HG03457 (cell line): ENCODE results near the gene RPAIN.
"Not testable (repeated sequence)": the region's sequence is repeated elsewhere in the genome, so short reads cannot be mapped to it uniquely, and the experiment has no call there.

Source experiments
- ATAC-seq: cut with Tn5 transposase; IDR thresholded peaks from one replicate; pipeline ENCODE4 v1.9.1; 2021; ENCODE audit warnings: moderate number of reproducible peaks; ENCODE audit not compliant: unreplicated experiment

The RPAIN gene

DNA sequence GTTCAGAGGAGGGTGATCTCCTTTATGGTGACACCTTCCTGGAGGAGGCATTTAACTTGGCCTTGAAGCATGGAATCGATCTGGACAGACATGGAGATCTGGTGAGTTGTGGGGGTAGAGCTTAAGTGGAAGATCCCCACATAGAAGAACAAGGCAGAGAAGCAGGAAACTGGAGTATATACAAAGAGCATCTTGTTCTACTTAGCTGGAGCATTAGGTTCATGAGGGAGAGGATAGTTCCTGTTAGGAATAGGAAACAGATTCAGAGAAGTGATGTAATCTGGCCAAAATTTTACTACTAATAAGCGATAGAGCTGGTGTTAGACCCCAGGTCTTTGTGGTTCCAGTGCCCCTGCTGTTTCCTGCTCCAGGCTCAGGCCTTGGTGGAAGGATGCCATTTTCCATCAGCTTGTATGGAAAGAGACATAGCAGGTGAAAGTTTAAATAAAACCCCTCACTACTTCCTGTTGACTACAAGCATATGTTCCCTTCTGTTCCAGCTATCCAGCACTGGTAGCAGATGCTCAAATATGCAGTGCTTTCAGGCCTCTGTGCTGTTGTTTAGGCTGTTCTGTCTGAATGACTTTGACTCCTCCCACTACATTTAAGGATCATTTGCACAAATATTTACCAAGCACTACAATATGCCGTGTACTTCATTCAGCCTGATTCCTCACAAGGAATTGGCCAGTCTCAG, 9.4 kb downstream of the RPAIN start:
- no peak for ATAC-seq

DNA sequence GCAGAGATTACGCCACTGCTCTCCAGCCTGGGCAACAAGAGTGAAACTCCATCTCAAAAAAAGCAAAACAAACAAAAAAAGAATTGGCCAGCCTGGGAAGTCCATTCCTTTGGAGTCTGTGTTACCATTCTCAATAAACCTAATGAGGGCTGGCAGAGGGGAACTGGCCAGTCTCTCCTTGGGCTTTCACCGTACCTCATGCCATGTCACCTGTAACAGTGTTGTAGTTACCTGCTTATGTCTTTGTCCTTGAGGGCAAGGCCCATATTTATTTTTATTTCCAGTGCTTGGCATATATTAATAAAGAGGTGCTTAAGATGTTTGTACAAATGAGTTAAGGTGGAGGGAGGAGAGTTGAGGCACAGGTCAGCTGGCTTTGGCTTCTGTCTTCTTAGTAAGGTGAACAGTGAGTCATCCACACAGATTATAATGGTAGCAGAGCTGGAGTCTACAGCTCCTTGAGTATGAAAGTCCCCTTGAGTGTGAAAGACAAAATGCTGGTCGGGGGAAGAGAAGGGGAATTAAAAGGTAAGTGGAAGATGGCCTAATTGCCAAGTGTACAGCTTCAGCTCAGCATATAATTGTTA, 10.5 kb downstream of the RPAIN start:
- ATAC-seq: no peak

DNA sequence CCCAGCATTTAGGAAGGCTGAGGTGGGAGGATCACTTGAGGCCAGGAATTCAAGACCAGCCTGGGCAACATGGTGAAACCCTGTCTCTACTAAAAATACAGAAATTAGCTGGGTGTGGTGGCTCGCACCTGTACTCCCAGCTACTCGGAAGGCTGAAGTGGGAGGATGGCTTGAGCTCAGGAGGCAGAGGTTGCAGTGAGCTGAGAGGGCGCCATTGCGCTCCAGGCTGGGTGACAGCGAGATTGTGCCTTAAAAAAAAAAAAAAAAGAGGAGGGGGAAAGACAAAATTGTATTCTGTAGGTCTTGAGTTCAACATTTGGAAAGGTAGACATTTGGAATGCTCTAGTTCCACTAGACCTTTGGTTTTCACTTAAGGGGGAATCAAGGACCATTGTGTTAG, 11.3 kb downstream of the RPAIN start:
- not testable (repeated sequence) for ATAC-seq

DNA sequence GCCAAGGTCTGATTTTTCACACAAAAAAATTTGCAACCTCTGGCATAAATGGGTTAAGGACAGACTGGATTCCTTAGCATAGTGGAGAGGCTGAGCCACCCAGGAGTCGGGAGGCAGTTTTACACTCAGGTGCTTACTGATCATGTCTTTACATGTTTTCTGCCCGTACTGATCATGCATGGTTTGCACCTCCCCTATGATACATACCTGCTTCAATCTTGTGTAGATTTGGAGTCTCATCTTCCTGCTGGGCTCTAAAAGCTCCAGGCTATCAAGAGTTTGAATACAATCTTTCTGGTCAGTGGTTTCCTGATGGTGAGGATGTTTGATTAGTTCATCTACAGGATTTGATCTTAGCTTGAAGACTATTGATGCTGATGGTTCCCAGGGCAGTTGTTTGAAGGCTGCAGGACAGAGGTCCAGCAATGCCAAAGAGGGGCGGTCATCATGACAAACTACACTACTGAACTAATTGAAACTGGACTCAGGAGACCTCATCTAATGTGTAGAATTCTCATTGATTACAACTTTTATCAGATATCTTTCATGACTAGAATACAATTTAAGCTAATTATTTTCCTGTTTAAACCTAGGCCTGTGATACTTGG, 12.1 kb downstream of the RPAIN start:
- no peak for ATAC-seq

DNA sequence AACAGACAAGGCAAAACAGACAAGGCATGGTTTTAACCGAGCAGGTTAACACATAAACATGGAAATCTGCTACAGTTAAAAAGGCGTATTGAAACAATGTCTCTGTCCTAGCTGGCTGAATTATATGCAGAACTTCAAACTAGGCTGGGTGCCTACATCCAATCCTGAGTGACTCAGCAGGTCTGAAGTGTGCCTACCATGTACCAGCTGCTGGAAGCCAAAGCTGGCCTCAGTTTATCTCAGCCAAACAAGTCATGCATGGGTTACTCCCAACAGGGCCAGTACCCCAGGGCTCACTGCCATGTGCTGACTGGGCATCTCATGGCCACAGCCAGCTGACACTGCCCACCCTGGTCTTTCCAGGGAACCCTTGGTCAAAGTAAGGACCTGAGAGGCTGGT, 15.0 kb downstream of the RPAIN start:
- ATAC-seq: no peak

DNA sequence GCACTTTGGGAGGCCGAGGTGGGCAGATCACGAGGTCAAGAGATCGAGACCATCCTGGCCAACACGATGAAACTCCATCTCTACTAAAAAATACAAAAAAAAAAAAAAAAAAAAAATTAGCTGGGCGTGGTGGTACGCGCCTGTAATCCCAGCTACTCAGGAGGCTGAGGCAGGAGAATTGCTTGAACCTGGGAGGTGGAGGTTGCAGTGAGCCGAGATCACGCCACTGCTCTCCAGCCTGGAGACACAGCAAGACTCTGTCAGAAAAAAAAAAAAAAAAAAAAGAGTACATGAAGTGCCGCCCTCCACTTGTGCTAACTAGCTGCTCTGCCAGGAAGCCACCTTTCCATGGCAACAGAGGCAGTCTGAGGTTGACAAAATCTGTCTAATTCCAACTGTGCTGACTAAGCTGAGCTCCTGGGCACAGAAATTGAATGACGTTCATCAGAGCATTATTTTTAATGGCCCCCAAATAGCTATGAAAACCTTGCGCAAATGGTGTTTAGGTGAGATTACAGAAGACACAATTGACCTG, 15.9 kb downstream of the RPAIN start:
- ATAC-seq: not testable (repeated sequence)

DNA sequence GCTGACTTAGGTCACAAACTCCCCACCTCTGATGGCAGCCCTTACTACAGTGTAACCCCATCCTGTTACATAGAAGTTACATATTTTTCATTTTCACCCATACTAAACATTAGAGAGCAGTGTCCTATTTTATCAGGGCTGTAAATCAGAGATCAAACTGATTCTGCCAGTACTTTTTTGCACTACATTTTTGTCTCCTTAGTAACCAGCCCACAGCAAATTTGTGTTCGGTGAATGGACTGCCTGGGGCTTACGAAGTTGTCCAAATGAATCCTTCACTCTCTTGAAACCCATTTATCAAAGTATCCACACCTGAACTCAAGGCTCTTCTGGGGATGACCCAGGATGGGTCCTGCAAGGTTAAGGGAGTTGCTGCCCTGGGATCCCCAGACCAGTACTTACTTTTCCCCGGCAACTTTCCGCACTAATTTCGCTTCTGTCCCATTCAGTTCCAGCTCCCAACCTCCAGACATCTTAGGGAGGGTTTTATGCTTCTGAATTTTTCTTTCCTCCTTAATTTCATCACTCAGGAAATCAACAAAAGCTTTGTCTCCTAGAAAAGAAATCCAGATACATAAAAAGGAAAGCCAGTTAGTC, 17.8 kb downstream of the RPAIN start:
- no peak for ATAC-seq

DNA sequence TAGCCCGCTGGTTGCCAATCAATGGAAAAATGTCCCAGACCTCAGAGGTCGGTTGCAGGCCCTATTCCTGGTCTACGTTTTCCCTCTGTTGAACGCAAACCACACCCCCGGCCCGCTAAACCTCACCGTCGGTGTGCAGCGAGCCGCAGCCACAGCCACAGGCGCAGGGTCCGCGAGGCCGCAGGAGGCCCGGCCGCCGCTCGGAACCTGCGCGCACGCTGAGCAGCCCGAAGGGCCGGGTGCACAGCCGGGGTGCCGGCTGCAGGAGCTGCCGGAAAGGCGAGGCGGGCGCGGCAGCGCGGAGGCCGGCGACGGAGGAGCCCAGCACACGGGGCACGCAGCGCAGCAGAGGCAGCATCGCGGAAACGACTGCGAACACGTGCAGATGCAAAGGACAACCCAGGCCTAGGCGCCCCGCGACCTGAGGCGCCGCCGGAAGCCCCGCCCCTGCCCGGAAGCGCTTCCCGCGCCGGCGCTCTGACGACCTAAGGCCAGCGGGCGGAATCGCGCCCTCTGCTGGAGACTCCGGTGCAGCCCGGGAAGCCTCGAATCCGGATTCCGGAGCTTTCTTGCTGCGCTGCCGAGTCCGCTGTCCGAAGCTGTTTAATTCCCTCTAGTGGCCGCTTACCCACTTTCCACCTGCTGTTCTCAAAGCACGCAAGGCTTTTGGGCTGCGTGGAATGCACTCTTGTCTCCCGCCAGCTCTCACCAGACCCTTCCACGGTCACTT, 18.9 kb downstream of the RPAIN start, which contains the start of gene C1QBP:
C1QBP (minus strand) TSS at position 440 of the 730 bp plus-strand sequence; CDS start at position 358, 82 bp downstream.
- ATAC-seq: peak; percentile 49

DNA sequence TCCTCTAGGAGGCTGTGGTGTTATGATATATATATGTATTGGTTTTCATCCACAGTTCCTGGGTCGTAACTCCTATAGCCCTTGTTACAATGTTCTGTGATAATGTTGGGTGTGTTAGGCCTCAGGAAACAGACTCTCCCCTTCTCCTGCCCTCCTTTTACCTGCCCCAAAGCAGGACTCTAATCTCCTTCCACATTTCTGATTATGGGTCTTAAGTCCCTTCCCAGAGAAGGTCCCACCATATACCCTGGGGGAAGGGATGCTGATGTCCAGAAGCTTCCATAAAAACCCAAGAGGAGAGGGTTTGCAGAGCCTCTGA, 19.4 kb downstream of the RPAIN start:
- peak; percentile 8 for ATAC-seq

DNA sequence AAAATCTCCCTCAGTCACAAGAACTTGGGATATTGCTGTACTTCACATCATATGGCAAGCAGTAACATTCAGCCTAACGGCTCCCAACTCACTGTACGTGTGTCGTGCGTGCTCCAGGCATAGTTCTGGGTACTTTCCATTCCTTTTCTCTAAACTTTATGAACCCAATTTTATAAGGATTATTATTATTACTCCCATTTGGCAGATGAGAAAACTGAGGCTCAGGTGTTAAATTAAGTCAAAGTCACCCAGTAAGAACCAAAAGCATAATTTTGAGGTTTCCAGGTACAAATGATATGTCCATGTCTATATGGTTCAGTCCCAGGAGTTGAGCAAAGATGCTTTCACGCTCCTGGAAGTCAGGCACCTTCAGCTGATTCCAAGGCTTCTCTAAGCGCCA, 23.7 kb downstream of the RPAIN start:
- ATAC-seq: no peak

DNA sequence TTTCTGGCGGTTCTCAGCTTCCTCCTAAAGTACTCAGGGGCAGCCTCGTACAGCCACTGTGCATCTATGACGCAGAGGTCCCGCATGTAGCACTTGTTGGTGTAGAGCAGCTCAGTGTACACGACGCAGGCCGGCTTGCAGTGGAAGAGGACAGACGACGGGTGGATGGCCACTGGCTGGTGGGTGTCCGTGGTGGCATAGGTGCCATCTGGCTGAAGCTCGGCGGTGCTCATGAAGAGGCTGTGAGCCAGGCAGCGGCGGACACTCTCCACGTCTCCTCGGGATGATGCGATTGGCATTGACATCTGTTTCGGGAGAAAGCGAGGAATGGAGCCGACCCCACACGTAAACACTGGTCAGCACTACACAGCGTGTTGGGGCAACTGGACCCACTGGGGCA, 24.2 kb downstream of the RPAIN start:
- ATAC-seq: no peak

DNA sequence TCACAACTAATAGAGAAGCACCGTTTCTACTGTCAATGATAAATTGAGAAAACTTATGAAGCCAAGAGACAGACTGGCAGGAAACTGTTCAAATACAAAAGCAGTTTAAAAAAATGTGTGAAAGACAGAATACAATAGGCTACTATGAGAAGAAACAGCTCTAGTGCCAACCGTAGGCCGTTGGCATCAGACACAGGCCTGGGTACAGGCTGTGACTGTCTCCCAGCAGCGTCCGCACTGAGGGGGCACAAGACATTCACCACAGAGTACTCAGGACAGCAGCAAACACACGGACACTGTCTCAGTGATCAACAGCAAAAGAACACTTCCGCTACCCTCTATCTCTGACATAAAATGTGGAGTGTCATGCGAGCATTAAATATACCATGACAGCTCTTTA, 26.8 kb downstream of the RPAIN start:
- no peak for ATAC-seq

DNA sequence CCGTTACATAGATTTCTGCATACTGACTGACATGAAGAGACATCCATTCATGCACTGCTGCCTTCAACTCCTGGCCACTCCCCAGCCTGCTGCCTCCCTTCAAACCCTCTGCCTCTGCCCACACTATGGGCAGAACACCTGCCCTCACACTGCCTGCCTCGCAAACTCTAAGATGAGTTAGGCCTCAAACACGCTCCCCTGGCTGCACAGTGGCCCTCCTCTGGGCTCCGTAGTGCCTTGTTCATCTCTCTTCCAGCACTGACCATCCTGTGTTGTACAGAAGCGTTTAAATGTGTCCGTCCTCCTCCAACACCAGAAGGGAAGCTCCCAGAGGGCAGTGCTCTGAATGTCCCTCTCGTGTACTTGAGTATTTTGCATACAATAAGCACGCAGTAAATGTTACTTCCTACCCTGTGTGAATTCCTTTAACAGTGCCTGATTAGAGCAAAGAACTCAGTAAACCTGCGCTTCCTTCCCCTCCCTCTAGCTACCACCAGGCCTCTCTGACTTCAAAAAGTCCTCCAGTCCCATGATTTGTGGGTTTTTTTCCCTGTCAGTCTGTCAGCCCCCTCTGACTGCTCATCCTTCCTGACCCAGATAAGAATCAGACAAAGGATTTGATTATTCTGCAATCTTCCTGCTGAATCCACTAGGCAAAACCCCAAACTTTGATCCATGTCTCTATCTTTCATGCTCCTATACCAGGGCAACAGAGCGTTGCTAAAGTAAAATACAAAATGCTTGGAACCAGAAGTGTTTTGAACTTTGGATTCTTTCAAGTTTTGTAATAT, 44.9 kb downstream of the RPAIN start:
- ATAC-seq: no peak

DNA sequence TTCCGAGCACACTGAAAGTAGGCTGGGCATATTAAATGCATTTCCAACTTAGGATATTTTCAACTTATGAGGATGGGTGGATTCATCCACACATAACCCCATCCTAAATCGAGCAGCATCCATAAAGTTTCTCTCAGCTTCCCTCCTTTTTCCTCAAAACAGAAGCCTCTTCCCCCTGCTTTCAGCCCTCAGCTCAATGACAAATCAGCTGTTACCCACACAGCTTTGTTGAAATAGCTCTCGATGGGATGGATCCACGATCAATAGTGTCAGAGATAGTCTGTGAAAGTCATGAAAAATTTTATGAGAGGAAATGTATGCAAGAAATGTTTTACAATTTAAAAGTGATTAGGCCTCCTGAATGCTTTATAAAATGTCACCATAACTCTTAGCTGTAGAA, 46.3 kb downstream of the RPAIN start:
- no peak for ATAC-seq

DNA sequence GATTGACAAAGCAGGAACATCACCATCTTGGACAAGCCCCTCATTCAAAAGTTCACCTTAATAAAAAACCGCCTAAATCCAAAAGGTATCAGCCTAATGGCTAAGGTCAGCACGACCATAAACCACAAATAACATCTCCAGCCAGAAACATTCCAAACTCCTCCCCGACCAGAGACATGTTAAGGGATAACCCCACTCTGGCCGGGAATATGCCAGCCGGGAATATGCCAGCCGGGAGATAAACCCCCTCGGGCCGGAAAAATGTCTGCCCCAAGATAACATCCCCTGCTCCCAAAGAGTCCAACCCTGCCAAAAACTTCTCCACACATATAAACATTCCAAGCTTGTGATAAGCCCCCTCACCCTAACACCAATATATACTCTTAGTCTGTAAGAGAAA, 47.4 kb downstream of the RPAIN start:
- ATAC-seq: no peak

DNA sequence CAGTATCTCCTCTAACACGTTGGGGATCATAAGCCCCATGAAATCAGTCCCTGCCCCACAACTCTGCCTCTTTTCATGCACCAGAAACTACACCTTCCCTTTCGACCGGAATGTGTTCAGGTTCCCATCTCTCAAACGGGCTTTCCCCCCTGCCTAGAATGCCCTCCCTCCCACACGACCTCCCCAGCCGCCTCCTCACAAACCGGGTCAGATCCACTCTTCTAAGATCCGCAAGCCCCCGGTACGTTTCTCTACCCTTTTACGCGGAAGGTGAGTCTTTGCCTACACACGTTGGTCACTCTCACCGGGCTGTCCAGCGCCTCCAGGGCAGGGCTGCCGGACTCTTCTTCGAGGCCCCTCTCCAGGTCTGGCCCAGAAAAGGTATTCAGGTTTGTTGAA, 48.1 kb downstream of the RPAIN start:
- no peak for ATAC-seq

DNA sequence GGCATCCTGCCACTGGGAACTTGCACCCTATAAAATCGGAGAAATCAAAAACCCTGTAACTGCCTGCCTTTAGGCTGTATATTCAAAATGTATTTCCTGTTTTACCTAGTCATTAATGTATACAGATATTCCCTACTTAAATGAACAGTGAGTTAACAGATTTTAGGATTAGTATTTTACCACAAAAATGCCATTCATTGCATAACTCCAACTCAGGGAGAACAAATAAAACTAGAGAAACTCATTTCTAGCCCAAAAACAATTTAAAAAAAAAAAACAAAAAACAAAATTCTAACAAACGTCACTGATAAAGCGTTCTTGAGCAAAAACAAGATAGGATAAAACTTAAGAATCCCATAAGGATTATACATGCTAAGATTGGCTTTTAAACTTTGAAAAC, 52.5 kb downstream of the RPAIN start:
- ATAC-seq: no peak

DNA sequence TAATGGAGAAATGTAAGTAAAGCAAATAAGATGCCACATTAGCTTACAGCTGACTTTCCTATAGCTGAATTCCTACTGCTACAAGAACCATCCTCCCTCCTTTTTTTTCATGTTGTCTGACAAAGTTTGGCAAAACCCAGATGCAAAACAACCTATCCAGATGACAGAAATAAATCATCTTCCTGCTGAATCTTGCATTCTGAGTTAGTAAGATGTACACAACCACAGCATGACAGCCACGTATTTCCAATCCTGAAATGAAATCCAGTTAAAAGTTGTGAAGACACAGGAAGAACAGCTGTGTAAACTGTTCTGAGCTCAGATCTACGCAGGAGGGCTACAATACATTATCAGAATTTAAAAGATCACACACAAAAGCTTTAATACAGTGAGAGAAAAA, 53.9 kb downstream of the RPAIN start:
- no peak for ATAC-seq

DNA sequence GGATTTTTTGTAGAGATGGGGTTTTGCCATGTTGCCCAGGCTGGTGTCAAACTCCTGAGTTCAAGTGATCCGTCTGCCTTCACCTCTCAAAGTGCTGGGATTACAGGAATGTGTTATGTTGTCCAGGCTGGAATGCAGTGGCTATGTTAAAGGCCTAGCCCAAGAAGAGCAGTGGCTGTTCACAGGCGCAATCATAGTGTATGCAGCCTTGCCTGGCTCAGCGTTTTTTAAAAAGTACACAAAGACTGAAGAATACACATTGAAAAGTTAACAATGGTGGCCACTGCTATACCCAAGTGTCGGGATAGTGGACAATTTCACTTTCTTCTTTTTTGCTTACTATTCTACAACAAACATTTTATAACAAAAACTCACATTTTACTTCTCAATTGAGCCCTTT, 59.0 kb downstream of the RPAIN start:
- ATAC-seq: no peak

DNA sequence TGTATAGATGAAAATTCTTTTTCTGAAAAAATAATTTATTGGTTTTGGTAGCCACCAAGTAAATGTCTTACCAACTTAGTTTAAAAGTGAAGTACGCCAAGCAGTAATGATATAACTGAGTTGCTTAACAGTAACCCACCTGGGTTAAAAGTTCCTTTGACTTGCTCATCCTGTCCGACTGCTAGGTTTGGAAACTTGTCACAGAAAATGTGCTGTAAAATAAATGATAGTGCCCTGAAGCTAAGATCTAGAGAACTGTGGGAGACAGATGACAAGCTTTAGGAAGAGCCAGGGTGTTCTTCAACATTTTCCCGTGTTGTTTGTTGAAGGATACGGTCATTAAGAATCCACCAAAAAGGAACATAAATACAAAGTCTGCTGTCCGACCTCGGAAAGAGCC, 61.0 kb downstream of the RPAIN start:
- ATAC-seq: no peak

DNA sequence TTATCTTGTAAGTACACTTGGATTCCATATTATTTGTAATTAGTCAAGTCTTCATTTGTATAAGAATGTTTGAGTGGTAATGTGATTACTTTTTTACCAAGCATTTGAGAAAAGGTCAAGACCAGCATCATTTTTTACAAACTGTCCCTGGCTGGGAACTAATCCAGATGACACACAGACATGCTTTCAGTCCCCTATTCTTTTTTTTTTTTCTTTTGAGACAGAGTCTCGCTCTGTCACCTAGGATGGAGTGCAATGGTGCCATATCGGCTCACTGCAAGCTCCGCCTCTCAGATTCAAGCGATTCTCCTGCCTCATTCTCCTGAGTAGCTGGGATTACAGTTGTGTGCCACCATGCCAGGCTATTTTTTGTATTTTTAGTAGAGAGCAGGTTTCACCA, 61.5 kb downstream of the RPAIN start:
- ATAC-seq: no peak
